Measurements from ENCODE around the gene TGOLN2.

DNA sequence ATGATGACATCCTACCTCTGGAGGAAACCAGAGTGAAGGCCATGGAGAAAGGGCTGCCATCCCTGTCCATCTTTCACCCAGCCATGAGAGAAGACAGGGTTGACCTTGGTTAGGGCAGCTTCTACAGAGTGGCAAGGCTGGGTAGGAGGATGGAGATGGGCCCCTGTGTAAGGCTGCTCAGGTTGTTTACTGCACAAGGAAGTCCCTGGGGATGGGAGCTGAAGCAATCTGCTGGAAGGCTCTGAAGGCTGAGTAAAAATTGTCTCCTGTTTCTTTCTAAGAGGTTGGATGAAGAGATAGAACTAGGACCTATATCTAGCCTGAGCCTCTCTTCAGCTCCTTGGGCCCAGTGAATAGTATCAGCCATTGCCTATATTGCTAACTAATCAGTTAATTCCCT is 41.1 kb upstream of the TGOLN2 start:
- no peak for TF ChIP-seq FOXM1 (IDR thresholded peaks at IDR 0.05; ENCODE audit: borderline replicate concordance, low read depth)
- TF ChIP-seq, protein P1, sequence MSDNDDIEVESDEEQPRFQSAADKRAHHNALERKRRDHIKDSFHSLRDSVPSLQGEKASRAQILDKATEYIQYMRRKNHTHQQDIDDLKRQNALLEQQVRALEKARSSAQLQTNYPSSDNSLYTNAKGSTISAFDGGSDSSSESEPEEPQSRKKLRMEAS (IDR thresholded peaks at IDR 0.05): no peak
- TF ChIP-seq EGR1 (IDR thresholded peaks at IDR 0.05): no peak
- no peak for TF ChIP-seq CREB1 (IDR thresholded peaks at IDR 0.05; ENCODE audit: low read depth)
- no peak for TF ChIP-seq RAD21 (IDR thresholded peaks at IDR 0.05; ENCODE audit: low read depth)
- TF ChIP-seq YY1 (IDR thresholded peaks at IDR 0.05; ENCODE audit: low read depth): no peak
- no peak for TF ChIP-seq CEBPB (IDR thresholded peaks at IDR 0.05)
- no peak for TF ChIP-seq EP300 (IDR thresholded peaks at IDR 0.05; ENCODE audit: borderline replicate concordance)
- no peak for TF ChIP-seq USF1 (IDR thresholded peaks at IDR 0.05)
- TF ChIP-seq TAF1 (IDR thresholded peaks at IDR 0.05; ENCODE audit: low read depth): no peak
- no peak for TF ChIP-seq NFIC (IDR thresholded peaks at IDR 0.05)
- no peak for TF ChIP-seq ZBTB7A (IDR thresholded peaks at IDR 0.05; ENCODE audit: low read depth)
